Osteoblast (primary cell): ENCODE results near the gene HLA-DOB. TPM values are rescaled to one million over a fixed set of nuclear protein-coding genes. Genes with fewer than 3 reads are reported as not detected.

ENCODE experiments used
- DNase-seq: peaks from one replicate; pipeline ENCODE4 v3.0.0; 2011; ENCODE audit warnings: low spot score, mixed read lengths; ENCODE audit not compliant: insufficient read length; ENCODE audit errors: missing footprints
- H2AFZ ChIP-seq: 2 replicates; pipeline ENCODE4 v1.6.0; 2011; ENCODE audit warnings: mild to moderate bottlenecking, low read length
- H3K27ac ChIP-seq: 2 replicates; pipeline ENCODE4 v1.5.1; 2011; ENCODE audit warnings: mild to moderate bottlenecking, low read depth, low read length, moderate library complexity
- H3K27me3 ChIP-seq: 2 replicates; pipeline ENCODE4 v1.6.0; 2012; ENCODE audit warnings: mild to moderate bottlenecking, control low read depth, inconsistent platforms, low read length, moderate library complexity; ENCODE audit not compliant: insufficient read depth
- H3K36me3 ChIP-seq: 2 replicates; pipeline ENCODE4 v1.5.1; 2011; ENCODE audit warnings: mild to moderate bottlenecking, low read length, control low read depth, moderate library complexity; ENCODE audit not compliant: insufficient read depth
- H3K4me1 ChIP-seq: 2 replicates; pipeline ENCODE4 v1.5.1; 2011; ENCODE audit warnings: mild to moderate bottlenecking, low read length, control low read depth, moderate library complexity; ENCODE audit not compliant: insufficient read depth
- H3K4me2 ChIP-seq: 2 replicates; pipeline ENCODE4 v1.6.0; 2011; ENCODE audit warnings: mild to moderate bottlenecking, low read length; ENCODE audit not compliant: insufficient read depth
- H3K4me3 ChIP-seq: fragments of 200-600 bp; sonication (generic); 3 replicates; pipeline ENCODE4 v1.5.1; 2012; ENCODE audit warnings: mild to moderate bottlenecking, low read length, inconsistent platforms; ENCODE audit not compliant: insufficient read depth
- H3K79me2 ChIP-seq: 2 replicates; pipeline ENCODE4 v1.6.0; 2012; ENCODE audit warnings: mild to moderate bottlenecking, low read length, control low read depth, inconsistent platforms; ENCODE audit not compliant: insufficient read depth
- H3K9me3 ChIP-seq: 2 replicates; pipeline ENCODE4 v1.5.1; 2011; ENCODE audit warnings: low read depth, low read length, control low read depth
- H4K20me1 ChIP-seq: 2 replicates; pipeline ENCODE4 v1.6.0; 2012; ENCODE audit warnings: mild to moderate bottlenecking, low read length, control low read depth; ENCODE audit not compliant: insufficient read depth
- total RNA-seq: library from RNA; depleted of rRNA; stranded (reverse); fragments of >200 nt; gene quantifications from 2 replicates; pipeline ENCODE4 v1.2.3, GENCODE V29; 2012
- TF ChIP-seq, protein P1 (sequence below): IDR thresholded peaks from 2 replicates; pipeline ENCODE4 v1.5.1; 2011; ENCODE audit warnings: mild to moderate bottlenecking, low read depth, low read length, moderate library complexity; ENCODE audit errors: extremely low read depth

HLA-DOB gene
- total RNA-seq, 1 donor = 0.36 TPM

DNA sequence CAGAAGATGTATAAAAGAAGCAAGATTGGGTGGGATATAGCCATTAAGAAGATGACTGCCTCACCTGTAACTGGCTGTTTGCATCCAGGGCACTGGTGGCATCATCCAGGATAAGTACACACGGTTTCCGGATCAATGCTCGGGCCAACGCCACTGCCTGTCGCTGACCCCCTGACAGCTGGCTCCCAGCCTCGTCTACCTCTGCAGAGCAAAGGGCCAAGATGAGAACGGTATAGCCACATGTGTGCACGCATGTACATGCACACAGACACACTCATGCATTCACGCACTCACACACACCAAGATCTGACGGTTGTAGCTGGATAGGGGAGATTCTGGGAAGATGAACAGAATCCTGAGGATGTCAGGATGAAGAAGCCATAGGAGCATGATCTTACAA, 30.2 kb upstream of the HLA-DOB start:
- Histone ChIP-seq H3K79me2 (peaks cover 35% of the 10 kb centered on the region), H3K36me3 (peaks cover 65% of the 10 kb centered on the region), H3K4me3 (no peak overlapping the region), H4K20me1 (no peaks in the 10 kb centered on the region), H3K4me2 (no peak overlapping the region), H3K27me3 (no peaks in the 10 kb centered on the region), H3K27ac (no peak overlapping the region), H3K9me3 (no peaks in the 10 kb centered on the region), H3K4me1 (peaks cover 15% of the 10 kb centered on the region), H2AFZ (no peak overlapping the region)
- DNase-seq = no peak
- TF ChIP-seq, protein P1, sequence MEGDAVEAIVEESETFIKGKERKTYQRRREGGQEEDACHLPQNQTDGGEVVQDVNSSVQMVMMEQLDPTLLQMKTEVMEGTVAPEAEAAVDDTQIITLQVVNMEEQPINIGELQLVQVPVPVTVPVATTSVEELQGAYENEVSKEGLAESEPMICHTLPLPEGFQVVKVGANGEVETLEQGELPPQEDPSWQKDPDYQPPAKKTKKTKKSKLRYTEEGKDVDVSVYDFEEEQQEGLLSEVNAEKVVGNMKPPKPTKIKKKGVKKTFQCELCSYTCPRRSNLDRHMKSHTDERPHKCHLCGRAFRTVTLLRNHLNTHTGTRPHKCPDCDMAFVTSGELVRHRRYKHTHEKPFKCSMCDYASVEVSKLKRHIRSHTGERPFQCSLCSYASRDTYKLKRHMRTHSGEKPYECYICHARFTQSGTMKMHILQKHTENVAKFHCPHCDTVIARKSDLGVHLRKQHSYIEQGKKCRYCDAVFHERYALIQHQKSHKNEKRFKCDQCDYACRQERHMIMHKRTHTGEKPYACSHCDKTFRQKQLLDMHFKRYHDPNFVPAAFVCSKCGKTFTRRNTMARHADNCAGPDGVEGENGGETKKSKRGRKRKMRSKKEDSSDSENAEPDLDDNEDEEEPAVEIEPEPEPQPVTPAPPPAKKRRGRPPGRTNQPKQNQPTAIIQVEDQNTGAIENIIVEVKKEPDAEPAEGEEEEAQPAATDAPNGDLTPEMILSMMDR = no peak

DNA sequence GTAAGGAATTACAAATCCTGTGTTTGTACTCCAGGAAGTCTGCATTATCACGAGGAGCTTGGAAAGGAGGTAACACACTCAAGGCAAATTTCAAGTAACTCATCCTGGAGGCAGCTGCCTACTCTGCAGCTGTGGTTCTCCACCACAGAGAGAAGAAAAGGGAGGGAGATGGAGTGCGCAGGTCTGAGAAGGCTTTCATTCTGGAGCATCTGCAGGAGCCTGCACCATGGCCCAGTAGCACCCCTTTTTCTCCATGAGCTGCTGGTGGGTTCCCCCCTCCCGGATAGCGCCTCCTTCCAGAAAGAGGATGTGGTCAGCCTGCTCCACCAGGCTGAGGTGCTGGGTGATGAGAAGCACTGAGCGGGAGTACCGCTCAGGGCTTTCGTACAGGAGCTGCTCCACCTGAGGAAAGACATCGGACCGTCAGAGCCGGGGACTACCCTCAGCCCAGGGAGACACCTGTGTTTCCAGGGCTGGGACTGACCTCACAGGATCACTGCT, 28.6 kb upstream of the HLA-DOB start:
- Histone ChIP-seq H4K20me1 (no peaks in the 10 kb centered on the region), H3K4me3 (no peak overlapping the region), H3K27ac (no peak overlapping the region), H3K79me2 (peaks cover 23% of the 10 kb centered on the region), H3K4me2 (no peak overlapping the region), H2AFZ (no peak overlapping the region), H3K9me3 (no peaks in the 10 kb centered on the region), H3K36me3 (peaks cover 66% of the 10 kb centered on the region), H3K27me3 (no peaks in the 10 kb centered on the region), H3K4me1 (peaks cover 12% of the 10 kb centered on the region)
- no peak for DNase-seq
- TF ChIP-seq, protein P1 = no peak

DNA sequence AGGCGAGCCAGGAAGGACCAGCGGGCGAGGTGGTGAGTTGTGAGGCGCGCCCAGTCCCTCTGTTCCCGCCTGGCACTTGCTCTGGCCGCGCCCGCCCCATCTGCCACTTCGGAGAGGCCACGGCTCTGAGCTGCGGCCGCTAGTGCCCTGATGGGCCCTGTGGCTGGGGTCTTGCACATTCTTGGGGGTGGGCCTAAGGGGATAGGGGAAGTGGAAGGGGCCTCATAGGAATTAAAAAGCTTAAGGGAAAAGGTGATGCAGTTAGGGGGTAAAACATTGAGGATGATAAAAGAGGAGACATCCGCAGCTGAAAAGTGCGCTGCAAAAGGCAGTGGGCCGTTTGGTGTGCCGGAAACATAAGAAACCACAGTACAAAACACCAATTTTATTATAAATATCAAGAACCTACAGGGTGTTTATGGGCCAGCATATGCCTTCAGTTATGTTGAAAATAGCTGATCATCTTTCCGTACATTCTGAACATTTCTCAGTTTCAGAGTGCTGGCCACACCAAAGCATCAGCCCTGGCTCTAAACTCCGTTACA, 28.1 kb upstream of the HLA-DOB start:
- peak overlapping the region; percentile 98 for H3K27ac ChIP-seq
- peak overlapping the region; percentile 95 for H2AFZ ChIP-seq
- peak overlapping the region; percentile 93 for H3K4me3 ChIP-seq
- no peaks in the 10 kb centered on the region for H3K27me3 ChIP-seq
- no peak for DNase-seq
- H3K79me2 ChIP-seq = peaks cover 23% of the 10 kb centered on the region
- H3K36me3 ChIP-seq = peaks cover 60% of the 10 kb centered on the region
- TF ChIP-seq, protein P1 = no peak
- peak overlapping the region; percentile 94 for H3K4me2 ChIP-seq
- H4K20me1 ChIP-seq = no peaks in the 10 kb centered on the region
- H3K4me1 ChIP-seq = peaks cover 12% of the 10 kb centered on the region
- H3K9me3 ChIP-seq = no peaks in the 10 kb centered on the region

DNA sequence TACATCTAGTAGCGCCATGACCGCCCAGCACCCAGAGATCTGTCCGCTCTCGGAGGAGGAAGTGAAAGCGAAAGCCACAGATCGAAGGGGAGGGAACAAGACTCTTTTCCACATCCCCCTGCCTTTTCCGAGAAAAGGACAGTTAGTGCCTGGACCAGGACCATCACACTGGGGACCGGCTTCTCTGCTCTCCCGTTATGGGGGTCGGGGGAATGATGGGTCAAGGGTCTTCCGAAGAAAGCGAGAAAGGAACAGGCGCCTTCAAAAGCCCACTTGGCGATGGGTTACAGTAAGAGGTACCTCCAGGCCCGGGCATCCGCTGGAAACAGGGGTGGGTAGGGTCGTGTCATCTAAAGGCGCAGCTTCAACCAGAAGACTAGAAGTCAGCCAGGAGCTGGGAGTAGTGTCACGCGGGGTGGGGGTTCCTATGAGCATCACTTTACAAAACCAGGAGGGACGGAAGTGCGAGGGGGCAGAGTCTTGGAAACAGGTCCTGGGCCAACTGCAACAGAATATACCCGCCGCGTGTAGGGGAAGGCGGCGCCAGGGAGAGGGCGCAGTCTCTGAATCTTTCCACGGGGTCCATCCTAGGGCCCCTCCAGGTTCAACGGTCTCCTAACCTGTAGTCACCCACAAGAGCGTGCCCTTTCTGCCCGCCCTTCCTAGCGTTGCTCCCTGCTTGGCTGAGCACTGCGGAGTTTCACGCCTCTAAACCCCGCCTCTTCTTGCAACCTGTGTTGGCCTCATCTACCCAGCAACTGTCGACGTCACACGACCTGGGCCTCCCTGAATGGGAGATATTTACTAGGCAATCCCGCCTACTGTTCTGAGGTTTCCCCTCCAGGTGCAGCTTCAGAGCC, 27.4 kb upstream of the HLA-DOB start, which contains the start of gene PSMB8:
TSS of gene PSMB8 (minus strand) at position 69 of the 860 bp plus-strand sequence. CDS start at position 18, 51 bp downstream.
- Histone ChIP-seq H3K4me3 (peak within 1 kb of the TSS; percentile 93), H3K9me3 (no peaks in the 10 kb centered on the region), H3K36me3 (peaks cover 57% of the 10 kb centered on the region), H3K27me3 (no peaks in the 10 kb centered on the region), H3K4me1 (peaks cover 12% of the 10 kb centered on the region), H4K20me1 (no peaks in the 10 kb centered on the region), H3K27ac (peak within 1 kb of the TSS; percentile 98), H3K79me2 (peaks cover 23% of the 10 kb centered on the region), H2AFZ (peak within 1 kb of the TSS; percentile 95), H3K4me2 (peak within 1 kb of the TSS; percentile 94)
- TF ChIP-seq, protein P1 = no peak
- DNase-seq = peak; percentile 98
